GM18909 (cell line): Measurements from ENCODE around the gene DNALI1.

ENCODE experiments used
- ATAC-seq: cut with Tn5 transposase; IDR thresholded peaks from one replicate; pipeline ENCODE4 v1.9.1; 2021; ENCODE audit warnings: mild to moderate bottlenecking; ENCODE audit not compliant: unreplicated experiment, poor library complexity

DNALI1 gene

DNA sequence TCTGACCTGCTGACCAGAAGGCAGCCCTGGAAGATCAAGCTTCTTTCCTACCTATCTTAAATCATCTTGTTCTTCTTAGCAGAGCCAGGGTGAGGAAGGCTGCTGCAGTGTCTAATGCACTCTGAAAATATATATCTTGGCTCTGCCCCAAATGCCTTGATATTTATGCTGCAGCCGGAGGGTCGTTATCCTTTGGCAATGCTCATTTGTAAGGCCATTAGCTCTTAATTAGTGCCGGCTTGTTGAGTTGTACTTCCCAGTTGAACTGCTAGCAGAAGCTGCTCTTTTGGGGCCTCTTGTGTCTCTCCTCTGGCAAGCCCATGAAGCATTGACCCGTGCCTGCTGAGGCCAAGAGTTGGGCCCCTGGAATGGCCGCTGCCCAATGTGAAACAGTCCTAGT is 43.2 kb downstream of the DNALI1 start:
- ATAC-seq, result no peak

DNA sequence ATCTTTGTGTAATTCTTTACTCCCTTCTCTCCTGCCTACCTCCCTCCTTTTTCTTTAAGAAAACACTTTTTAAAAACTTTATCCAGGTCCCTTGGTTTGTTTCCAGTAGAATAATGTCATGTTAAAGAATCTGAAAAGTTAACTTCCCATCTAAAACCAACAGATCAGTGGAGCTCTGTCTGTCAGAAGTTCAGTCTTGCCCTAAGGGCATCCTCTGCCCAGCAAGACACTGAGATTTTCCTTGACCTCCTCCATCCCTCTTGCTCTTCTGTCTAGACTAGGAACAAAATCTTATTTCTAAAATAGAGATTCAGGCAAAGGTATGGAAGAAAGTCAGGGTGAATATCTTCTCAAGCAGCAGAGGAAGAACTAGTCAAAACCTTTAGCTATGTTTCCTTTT is 44.7 kb downstream of the DNALI1 start:
- no peak for ATAC-seq

DNA sequence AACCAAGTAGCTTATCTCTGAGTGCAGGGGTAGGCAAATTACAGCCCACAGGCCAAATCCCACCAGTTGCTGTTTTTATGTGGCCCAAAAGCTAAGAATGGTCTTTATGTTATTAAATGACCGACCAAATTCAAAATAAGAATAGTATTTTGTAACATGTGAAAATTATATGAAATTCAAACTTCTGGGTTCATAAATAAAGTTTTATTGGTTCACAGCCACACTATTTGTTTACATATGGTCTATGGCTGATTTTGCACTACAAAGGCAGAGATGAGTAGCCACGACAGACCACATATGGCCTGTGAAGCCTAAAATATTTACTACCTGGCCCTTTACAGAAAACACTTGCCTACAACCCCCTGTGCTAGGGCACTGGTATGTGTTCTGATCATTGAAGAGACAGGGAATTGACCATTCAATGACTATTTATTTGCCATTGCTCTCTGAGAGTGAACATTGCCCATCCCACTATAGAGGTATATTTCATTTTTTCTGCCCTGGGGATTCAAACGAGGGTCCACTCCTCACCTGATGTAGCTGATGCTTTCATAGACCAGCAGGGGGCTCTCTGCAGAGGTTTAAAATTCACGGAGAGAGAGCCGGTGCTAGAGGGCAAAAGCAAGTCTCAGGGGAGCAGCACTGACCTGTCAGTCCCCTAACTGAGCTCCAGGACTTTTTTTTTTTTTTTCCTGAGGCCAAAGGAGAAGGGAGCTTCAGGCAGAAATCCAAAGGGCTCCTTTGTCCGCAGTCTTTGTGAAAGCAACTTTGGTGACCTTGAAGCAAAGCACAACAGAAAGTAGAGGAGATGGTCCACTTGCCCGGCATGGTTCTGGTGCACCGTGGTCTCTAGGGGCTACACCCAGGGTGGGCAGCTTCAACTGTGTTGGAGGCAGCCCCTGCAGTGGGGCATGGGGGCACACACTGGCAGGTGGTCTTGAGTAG is 46.3 kb downstream of the DNALI1 start:
- ATAC-seq, result no peak

DNA sequence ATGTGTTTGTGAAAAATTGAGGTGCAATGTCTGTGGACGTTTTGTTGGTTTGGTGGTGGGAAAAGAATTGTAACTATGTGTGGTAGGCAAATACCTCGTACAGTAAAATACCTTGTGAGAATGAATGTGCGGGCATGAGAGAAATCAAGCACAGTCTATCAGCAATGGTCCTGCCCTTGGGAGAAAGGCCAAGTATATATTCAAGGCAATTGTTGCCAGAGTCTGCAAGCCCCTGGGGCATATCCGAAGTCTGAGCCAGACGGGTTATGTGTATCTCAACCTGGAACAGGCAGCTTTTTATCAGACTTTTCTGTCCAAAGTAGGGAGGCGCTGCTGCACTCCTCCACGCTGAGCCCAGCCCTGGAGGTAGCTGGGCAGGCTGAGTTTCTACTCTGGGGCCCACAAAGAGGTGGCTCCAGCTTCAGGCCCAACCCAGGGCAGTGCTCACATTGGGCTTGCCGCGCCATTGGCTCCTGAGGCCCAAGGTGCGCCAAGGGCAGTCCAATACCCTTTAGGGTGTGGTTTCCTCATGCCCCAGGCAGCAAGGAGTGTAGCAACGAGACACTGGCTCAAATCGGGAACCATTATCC is 48.4 kb downstream of the DNALI1 start:
- no peak for ATAC-seq

DNA sequence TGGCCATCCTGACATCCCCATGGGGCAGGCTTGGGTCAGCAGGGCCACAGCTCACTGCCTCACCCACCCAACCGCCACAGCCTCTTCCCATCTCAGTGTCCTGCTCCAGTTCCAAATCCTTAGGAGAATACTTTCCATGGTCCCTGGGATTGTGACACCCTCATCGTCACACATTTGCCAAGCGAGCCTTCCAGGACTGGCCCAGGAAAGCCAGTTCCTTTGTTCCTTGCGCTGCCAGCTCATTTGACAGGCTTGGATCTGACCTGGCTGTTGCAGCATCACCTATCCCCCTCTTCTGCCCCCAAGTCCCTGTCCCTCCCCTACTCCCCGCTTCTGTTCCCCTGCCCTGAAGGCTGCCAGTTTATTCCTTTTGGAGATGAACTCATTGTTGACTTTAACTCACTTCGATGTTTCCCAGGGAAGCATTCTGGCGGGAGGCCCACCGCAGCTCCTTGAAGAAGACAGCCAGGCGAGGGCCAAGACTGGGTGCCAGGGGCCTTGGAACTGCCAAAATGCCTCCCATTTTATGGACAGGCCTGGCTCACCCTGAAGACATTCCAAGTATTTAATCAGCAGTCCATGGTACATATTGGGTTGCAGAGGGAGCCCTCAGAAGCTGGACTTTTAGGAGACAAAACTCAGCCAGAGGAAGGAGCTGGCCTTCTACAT is 49.2 kb downstream of the DNALI1 start:
- ATAC-seq, result no peak

DNA sequence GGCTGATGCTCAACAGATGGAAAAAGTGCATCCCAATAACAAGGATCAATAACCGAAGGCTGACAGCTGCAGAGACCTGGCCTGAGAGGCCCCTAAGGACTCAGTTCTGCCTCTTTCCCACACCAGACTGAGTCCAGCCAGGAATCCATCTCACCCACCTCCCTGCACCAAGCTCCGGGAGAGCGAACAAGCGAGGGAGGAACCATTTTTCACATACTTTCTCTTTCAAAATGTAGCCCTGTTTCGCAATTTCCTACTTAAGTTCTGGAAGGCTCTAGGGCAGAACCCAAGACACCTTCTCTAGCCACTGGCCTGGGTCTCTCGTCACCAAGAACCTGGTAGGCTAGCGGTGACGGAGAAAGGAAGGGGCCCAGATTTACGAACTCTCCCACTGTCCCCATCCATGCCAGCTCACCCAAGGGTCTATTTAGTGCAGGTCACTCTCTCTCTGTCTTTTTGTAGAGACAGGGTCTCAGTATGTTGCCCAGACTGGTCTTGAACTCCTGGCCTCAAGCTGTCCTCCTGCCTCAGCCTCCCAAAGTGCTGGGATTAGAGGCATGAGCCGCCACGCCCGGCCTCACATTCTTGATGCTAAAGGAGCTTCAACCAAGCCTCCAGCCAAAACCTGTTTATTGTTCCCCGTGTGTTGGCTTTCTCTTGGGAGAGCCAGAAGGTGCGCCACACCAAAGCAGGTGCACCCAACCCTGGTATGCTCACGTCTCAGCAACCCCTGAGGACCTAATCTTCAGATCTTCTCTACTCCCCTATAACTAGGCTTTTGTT is 49.9 kb downstream of the DNALI1 start:
- ATAC-seq, result no peak

DNA sequence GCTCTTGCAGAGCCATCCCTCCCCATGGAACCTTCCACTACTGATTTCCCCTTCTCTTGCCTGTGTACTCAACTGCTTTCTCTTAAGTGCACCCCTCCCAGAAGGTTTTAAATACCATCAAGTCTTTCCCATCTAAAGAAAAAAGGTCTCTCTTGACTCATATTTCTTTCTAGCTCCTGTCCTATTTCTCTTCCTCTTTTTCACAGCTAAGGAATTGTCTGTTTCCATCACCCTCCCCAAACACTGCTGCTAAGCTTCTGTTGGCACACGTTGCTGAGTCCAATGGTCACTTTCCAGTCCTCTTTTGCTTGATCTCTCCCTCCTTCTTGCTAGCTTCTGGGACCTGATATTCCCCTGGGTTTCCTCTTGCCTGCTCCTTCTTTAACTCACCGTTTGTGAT is 52.3 kb downstream of the DNALI1 start:
- no peak for ATAC-seq

DNA sequence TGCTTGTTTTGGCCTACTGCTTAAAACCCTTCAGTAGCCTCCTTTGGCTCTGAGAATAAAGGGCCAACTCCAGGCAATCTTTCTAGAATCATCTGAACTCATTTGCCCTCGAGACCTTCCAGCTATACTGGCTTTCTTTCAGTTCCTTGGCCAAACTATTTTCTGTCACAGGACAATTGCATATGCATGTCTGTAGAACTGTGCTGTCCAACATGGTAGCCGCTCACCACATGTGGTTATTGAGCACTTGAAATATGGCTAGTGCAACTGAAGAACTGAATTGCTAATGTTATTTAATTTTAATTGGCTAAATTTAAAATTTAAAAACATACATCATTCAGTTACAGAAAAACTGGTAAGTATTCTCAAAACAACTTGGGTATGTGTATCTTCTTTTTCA is 53.3 kb downstream of the DNALI1 start:
- no peak for ATAC-seq

DNA sequence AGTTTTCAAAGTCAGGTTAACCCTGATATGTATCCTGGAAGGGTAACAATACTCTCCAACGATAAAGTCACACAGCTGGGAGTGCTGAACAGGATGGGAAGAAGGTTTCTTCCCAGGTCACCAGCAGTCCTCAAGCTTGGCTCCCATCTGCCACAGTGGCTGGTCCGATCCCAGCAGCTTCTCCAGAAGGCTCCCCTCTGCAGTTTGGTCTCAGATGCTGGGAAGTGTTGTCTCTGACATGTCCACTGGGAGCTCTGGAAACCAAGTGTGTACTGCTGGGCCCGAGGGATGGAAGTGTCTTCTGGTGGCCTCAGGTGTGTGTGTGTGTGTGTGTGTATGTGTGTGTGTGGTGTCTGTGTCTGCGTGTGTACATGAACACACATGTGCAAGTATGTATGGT is 55.4 kb downstream of the DNALI1 start:
- ATAC-seq, result no peak

DNA sequence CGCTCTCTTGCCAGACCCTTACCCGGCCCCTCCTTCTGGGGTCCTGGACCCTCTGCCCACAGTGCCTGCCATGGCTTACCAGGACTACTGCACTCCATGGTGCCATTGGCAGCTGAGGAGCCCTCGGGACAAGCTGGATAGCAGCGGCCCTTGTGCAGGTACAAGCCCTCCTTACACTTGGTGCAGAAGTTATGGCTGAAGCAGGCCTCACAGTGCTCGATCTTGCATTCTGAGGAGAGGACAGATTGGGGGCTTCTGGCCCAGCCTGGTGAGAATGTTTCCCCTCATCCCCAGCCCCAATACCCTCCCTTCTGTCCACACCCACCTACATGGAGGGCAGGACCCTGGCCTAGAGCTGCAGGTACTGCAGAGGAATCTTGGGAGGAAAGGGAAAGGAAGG is 57.4 kb downstream of the DNALI1 start:
- no peak for ATAC-seq

DNA sequence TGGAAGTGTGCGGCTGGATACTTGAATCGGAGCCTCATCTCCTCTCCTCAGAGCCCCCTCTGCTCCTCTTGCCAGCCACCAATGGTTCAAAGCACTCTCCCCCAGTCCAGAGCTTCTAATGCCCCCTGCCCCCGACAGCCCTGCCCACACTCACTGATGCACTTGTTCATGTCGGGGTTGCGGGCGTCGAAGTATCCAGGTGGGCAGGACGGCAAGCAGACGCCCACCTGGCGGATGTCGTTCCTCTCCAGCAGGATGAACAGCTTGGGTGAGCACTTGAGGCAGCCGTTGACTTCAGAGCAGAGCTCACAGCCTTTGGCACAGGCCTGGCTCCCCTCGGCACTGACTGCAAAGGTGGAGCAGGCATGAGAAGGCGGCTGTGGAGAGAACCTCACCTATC is 59.6 kb downstream of the DNALI1 start:
- no peak for ATAC-seq
